NCI-H69 (cell line): ENCODE results near the gene FAM43A.

Experiments
- DNase-seq: peaks from one replicate; lab custom pipeline; 2025; lab: John Stamatoyannopoulos, UW

Gene FAM43A

DNA sequence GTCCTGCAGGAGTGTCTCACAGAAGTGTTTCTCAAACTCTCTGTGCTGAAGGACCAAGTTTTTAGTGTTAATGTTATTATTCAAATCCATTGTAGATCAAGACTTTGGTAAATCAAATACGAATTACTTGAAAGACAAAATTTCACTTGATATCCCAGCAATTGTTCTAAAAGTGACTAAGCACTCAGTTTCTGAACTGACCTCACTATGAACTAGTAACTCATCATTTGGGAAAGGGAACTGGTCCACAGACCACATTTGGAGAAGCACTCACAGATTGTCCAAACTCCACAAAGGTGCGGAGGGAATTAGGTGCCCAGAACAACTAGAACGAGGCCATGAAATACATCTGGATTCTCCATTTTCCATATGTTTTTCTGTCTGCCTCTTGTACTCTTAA, 25.6 kb downstream of the FAM43A start:
- DNase-seq, result no peak

DNA sequence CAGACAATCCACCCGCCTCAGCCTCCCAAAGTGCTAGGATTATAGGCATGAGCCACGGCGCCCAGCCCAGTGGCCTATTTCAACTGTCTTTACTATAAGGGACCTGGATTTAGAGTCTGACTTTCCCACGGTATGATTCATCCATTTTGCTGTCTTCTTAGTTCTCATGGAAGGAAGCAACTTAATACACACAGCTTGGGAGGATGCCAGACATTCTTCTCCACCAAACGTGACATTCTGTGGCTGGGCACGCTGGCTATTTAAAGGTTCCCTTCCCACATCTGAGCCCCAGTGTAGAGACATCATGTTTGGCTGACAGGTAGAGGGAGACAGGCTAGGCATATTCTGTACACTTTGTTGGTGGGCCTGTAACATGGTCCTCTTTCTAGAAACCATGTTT, 26.2 kb downstream of the FAM43A start:
- peak; percentile 24 for DNase-seq

DNA sequence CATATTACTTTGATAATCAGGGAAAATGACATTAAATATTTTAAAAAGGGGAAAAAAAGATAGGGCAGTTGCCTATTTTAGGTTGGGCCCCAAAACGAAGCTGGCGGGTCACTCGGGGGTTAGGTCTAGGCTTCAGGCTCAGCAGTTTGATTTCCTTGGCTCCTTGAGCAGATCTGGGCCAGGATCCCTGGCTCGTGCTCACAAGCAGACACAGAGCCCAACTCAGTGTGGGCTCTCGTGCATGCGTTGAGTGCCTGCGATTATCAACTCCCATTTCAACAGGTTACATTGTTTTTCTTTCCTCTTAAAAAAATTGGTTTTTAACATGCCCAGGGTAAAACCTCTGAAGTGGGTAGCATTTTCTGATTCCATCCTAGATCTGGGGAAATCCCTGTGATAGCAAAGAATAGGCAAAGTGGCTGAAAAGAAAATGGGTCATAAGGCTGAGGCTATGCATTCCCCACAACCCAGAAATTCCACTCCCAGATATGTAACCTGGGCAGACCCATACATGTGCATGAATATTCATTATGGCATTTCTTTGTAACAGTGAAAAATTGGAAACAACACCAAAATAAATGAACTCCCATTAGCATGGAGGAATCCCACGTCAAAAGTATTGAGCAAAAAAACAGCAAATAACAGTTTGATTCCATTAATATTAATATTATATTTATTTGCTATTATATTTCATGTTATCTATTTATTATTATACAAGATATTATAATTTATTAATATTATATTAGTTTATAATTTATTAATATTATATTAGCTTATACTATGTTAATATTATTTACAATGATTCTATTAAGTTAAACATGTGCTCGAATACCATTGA, 27.8 kb downstream of the FAM43A start:
- DNase-seq, result no peak

DNA sequence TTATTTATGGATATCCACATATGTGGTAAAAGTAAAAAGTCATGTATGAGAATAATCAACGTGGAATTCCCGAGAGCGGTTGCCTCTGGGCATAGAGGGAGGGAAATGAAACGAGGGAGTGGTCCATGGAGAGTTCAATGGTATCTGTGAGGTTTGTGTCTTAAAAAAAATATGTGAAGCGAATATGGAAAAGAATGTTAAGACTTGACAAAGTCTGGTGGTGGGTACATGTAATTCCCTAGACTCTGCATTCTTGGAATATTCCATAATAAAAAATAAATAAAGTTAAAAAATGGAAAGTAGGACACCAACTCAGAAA, 28.4 kb downstream of the FAM43A start:
- no peak for DNase-seq

DNA sequence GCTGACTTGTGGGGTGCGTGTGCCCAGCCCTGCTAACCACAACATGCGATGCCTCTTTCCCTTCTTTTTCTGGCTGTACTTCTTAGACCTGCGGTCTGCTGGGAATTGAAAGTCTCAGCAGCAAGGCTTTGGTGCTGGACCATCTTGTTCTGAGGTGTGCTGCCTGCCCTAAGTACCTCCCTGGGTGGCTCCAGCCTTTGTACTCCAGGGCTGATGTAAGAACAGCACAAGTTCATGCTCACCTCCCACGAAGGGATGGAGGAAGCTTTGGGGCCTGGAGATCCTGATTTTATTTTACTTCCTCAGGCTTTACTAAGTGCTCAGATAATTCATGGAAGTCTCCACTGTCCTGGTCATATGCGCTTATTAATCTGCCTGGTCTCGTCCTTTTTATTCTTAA, 28.9 kb downstream of the FAM43A start:
- DNase-seq, result peak; percentile 50

DNA sequence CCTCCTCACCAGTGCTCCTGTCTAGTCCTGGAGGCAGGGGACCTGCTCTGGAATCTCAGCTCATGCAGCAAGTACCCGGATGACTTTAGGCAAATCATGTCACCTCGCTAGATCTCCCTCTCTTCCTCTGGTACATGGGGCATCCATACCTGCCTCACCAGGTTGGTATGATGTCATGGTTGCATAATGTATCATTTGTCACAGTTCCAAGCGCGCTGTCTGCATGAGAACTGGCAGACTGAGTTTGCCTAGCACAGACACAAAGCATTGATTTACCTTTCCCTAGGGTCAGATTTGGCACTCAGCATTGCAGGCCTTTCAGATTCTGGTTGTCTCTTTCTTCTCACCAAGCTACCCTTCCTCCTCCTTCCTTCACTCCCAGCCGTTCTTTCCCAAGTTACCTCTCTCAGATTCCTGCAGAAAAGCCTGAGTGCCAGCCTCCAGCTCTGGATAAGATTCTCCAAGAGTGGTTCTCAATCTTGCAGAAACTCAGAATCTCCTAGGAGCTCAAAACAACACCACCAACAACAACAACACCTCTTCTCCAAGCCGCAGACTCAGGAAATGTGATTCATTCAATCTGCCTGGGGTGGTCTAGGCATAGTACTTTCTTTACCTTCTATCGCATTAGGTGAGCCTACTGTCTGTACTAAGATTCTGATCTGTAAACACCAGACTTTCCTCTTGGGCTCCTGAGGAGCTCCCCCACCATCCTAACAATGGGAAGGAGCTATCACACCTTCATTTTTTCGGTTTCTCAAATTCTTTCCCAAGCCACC, 29.5 kb downstream of the FAM43A start:
- DNase-seq, result peak; percentile 91

DNA sequence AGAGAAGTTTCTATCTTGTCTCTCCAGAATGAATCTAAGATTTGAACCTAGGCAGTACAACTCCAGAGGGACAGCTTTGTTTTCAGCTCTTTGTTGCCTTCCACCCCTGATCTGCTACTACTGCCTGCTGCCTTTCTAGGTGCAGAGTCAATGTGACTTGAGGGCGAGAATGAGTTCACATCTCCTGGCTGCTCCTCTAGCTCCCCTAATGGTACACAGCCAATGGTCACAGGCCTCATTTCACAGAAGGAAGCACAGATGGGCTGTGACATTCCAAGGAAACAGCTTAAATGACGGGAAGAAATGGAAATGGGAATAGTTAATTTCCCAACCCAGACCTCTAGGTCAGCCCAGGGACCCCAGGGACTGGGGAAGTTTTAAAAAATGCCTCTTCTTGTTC, 32.4 kb downstream of the FAM43A start:
- DNase-seq, result no peak

DNA sequence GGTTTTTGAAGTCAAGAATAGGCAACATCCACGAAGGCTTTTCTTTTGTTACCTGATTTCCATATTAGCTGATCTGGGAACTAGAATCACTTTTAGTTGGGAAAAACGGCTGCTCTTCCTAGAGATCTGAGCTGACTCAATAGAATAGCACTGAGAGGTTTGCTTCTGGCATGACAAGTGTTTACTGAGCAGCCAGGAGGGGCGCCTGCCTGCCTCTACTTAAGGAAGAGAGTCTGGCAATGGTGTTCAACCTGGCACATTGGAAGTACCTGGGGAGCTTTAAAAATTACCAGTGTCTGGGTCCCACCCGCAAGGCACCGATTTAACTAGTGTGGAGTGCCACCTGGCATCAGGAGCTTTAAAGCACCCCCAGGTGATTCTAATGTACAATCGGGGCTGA, 34.4 kb downstream of the FAM43A start:
- DNase-seq, result peak; percentile 73

DNA sequence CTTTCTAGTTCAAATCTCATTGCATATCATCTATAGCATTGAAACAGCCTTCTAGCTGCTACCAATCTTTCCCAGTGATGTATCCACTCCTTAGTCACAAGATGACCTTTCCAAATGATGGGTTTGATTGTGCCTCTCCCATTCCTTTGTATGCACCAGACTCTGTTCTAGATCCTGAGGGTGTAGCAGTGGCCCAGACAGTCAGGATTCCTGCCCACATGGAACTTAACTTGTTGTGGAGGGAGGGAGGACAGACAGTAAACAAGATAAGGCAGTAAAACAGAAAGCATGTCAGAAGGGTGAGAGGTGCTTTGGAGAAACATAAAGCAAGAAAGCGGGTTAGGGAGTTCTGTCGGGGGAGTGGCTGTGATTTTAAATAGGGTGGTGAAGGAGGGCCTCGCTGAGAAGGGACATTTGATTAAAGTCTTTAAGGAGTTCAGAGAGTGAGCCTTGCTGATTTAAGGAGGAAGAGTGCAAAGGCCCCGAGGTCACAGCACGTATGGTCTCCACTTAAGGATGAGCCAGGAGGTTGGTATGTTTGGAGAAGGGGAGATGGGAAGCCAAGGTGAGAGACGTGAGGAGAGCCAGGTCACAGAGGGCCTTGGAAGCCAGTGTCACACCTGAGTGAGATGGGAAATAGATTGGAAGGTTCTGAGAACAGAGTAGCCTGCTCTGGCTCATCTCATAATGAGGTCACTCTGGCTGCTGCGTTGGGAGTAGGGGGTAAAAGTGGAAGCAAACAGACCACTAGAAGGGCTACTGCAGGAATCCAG, 38.3 kb downstream of the FAM43A start:
- DNase-seq, result peak; percentile 31

DNA sequence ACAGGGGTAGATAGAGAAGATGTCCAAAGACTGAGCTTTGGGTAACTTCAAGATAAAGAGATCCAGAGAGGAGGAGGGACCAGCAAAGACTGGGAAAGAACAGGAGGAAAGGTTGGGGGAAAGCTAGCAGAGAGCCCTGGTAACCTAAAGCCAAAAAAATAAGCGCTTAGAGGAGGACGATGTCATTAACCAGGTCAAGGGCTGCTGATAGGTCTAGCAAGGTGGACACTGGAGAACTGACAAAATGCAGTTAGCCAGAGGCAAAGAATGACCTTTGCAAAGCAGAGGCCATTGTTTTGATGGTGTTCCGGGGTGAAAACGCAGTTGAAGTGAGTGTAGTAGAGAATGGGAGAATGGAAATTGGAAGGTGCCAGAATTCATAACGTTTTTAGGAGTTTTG, 39.7 kb downstream of the FAM43A start:
- no peak for DNase-seq

DNA sequence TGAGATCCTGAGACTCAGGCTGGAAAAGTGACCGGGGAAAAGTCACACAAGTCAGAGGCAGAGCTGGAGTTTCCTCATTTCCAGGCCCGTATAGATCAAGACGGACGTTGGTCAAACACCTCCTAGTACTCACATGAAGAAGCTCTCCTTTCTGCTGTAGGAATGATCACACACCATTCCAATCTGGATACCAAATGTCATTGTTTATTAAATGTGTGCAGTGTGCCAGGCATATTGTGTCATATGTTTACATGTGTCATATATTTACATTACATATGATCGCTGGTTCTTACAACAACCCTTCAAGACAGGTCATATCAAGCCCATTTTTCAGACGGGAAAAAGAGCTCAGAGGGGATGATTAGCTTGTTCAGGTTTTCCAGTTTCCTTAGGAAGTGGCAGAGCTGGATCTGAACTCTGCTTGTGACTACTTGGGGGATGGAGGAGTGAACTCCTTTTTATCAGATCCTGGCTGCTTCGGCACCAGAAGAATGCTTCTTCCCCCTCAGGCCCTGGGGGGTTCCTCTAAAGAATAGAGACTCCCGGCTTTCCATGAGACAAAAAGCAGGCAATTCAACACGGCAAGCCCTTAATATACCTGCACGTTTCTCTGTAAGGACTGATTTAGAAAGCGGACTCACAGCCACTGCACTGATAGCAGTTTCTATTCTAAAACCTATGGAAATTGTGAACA, 41.9 kb downstream of the FAM43A start:
- peak; percentile 42 for DNase-seq

DNA sequence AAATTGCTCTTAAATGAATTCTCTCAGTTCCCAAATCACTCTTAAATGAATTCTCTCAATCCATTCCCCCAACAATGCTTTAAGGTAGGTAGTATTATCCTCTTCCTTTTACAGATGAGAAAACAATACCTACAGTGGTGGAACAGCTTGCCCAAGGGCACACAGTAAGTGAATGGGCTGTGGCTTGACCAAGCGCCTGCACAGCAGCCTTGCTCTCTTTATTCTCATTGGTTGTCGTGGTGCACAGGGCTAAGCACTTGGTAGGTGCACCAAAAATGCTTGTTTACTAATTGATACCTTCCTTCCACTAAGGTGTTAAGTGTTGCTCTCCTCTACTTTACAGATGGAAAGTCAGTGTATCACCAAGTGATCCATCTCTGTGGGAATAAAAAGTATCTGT, 43.3 kb downstream of the FAM43A start:
- DNase-seq, result peak; percentile 43

DNA sequence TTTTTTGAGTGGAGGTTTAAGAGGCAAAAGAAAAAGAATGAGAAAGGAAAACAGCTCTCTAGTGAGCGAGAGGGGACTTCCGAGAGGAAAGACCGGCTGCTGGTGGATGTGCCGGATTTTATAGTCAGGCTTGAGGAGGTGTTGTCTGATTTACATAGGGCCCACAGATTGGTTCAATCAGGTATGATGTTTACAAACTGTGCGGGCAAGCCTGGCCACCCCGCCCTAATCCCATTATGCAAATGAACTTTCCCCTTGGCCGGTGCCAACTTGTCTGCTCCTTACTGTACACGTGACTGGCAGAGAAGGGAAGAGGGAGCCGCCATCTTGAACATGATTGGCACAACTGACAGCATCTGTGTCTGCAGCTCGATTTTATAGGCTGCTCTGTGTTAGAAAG, 44.7 kb downstream of the FAM43A start:
- peak; percentile 95 for DNase-seq

DNA sequence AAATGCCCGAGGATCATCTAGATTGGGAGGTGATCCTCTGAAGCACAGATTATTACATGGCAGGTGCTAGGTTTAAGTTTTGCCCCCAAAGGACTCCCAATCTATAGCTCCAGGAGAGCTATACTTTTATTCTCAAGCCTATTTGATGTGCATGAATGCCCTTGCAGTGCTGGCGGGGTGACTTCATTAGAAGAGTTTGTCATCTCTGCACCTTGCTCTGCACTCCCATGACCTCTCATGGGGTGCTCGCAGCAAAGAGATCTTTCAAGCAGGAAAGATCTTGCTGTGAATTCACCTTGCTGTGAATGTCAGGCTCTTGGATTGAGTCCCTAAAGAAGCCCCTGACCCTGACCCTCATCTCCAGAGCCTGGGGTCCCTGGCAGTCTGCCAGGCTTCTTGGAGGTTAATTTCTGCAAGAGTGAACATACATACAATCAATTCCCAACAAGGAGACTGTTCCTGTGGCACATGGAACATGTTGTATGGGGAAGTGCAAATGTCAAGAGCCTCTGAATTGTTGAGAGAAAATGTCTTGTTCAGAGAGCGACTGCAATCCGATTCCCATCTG, 45.9 kb downstream of the FAM43A start:
- DNase-seq, result peak; percentile 48

DNA sequence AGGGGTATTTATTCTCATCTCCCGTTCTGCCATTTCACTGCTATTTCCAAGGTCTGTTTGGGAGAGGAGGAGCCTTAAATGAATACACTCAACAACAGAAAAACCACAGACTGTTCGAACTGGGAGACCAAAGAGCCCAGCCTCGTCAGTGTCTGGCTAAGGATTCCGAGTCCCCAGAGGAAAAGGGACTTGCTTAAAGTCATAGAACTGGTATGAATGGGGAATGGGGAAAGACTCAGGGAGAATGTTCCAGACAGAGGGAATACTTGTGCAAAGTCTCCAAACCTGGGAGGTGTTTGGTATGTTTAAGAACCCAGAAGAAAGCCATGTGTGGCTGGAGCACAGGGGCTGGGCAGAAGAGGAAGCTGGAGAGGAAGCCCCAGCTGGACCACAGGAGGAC, 46.9 kb downstream of the FAM43A start:
- no peak for DNase-seq

DNA sequence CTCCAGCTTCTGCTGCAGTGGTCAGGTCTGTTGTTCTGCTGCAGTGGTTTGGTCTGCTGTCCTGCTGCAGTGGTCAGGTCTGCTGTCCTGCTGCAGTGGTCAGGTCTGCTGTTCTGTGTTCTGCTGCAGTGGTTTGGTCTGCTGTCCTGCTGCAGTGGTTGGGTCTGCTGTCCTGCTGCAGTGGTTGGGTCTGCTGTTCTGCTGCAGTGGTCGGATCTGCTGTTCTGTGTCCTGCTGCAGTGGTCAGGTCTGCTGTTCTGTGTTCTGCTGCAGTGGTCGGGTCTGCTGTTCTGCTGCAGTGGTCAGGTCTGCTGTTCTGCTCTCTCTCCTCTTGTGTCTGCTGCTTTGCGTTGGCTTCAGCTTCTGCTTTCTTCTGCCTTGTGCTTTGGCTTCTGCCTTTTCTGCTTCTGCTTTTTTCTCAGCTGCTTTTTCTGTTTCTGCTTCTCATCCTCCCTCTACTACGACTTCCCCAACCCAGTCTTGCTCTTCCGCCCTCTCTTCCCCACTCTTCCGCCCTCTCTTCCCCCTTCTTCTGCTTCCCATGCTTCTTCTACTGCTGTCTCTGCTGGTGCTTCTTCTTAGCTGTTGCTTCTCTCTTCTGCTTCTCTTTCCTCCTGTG, 50.7 kb downstream of the FAM43A start:
- DNase-seq, result no peak

DNA sequence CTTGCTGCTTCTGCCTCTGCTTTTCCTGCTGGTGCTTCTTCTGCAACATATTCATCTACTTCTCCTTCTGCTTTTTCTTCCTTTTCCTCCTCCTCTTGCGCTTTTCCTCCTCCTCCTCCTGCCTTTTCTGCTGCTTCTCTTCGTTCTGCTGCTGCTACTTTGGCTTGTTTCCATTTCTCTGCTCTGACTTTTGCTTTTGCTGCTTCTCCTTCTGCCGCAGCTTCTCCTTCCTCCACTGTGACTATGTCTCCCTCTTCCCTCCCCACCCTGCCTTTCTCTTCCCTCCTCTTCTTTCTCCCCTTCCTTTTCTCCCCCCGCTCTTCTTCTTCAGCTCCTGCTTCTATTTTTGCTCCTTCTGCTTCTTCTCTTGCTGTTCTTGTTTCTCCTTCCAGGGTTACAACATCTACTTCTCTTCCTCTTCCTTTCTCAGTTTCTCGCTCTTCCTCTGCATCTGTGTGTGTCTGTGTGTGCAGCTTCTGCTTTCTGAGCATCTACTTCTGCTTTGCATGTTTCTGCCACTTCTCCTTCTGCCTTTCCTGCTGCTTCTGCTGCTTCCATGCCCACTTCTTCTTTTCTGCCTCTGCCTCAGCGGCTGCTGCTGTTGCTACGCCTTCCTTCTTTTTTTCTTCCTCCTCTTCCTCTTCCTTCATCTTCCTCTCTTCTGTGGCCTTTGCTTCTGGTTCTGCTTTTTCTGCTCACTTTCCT, 51.4 kb downstream of the FAM43A start:
- DNase-seq, result no peak
